DOHH2 (cell line): ENCODE data around the gene RARA.

ENCODE experiments used
- H3F3A ChIP-seq: fragments of 200-600 bp; sonication (generic), shearing (Covaris generic); 2 replicates; pipeline ENCODE4 v1.6.0; 2016; ENCODE audit warnings: antibody characterized with exemption, mild to moderate bottlenecking; ENCODE audit not compliant: control insufficient read depth, insufficient read depth
- H3K27ac ChIP-seq: fragments of 200-600 bp; sonication (generic); 2 replicates; pipeline ENCODE4 v1.5.1; 2014; ENCODE audit warnings: low read depth, mild to moderate bottlenecking, low read length, moderate library complexity
- H3K27me3 ChIP-seq: fragments of 200-600 bp; sonication (generic); 2 replicates; pipeline ENCODE4 v1.6.1; 2014; ENCODE audit warnings: mild to moderate bottlenecking, low read length, mixed read lengths; ENCODE audit not compliant: control insufficient read depth
- H3K36me3 ChIP-seq: fragments of 200-600 bp; sonication (generic); 2 replicates; pipeline ENCODE4 v1.6.1; 2014; ENCODE audit warnings: mild to moderate bottlenecking, low read length, moderate library complexity, mixed read lengths; ENCODE audit not compliant: control insufficient read depth
- H3K4me1 ChIP-seq: fragments of 200-600 bp; sonication (generic); 2 replicates; pipeline ENCODE4 v1.6.1; 2014; ENCODE audit warnings: mild to moderate bottlenecking, low read length, mixed read lengths; ENCODE audit not compliant: control insufficient read depth
- H3K4me2 ChIP-seq: fragments of 200-600 bp; sonication (generic); 2 replicates; pipeline ENCODE4 v1.6.0; 2014; ENCODE audit warnings: mild to moderate bottlenecking, low read length, moderate library complexity
- H3K4me3 ChIP-seq: fragments of 200-600 bp; sonication (generic); 2 replicates; pipeline ENCODE4 v1.5.1; 2014; ENCODE audit warnings: mild to moderate bottlenecking, low read length, mixed read lengths
- H3K79me2 ChIP-seq: fragments of 200-600 bp; sonication (generic); 2 replicates; pipeline ENCODE4 v1.6.1; 2014; ENCODE audit warnings: mild to moderate bottlenecking, low read length, mixed read lengths; ENCODE audit not compliant: control insufficient read depth
- H3K9me2 ChIP-seq: fragments of 200-600 bp; sonication (generic); replicated peaks from 2 replicates; pipeline ENCODE4 v1.6.1; 2014; ENCODE audit warnings: mild to moderate bottlenecking, low read length, mixed read lengths; ENCODE audit not compliant: control insufficient read depth
- H3K9me3 ChIP-seq: fragments of 200-600 bp; sonication (generic); 2 replicates; pipeline ENCODE4 v1.6.1; 2014; ENCODE audit warnings: antibody characterized with exemption, low read length, mixed read lengths; ENCODE audit not compliant: control insufficient read depth, insufficient read depth
- H4K20me1 ChIP-seq: fragments of 200-600 bp; sonication (generic); 2 replicates; pipeline ENCODE4 v1.6.0; 2014; ENCODE audit warnings: low read depth, mild to moderate bottlenecking, antibody characterized with exemption, low read length, moderate library complexity; ENCODE audit not compliant: control insufficient read depth, insufficient read depth
- EZH2phosphoT487 ChIP-seq: fragments of 200-600 bp; sonication (generic); IDR thresholded peaks from 2 replicates; pipeline ENCODE4 v1.6.1; 2017; ENCODE audit warnings: borderline replicate concordance, mild to moderate bottlenecking, antibody characterized with exemption, low read length, moderate library complexity, mixed read lengths
- TF ChIP-seq, protein P1 (sequence below): fragments of 200-600 bp; sonication (generic); IDR thresholded peaks from one replicate; pipeline ENCODE4 v1.5.1; 2014; ENCODE audit warnings: antibody characterized with exemption, mild to moderate bottlenecking, low read depth, low read length; ENCODE audit not compliant: poor library complexity, severe bottlenecking

The RARA gene

GRCh38 chr17:40306395-40306794 is 2.6 kb upstream of the RARA start:
- H3K27ac ChIP-seq, result no peak overlapping the region
- no peaks in the 10 kb centered on the region for H3K9me3 ChIP-seq
- H3K4me3 ChIP-seq, result no peak overlapping the region
- peaks cover 29% of the 10 kb centered on the region for H3F3A ChIP-seq
- no peaks in the 10 kb centered on the region for H3K9me2 ChIP-seq
- peaks cover 9% of the 10 kb centered on the region for H3K79me2 ChIP-seq
- no peak for TF ChIP-seq EZH2phosphoT487
- TF ChIP-seq, protein P1, sequence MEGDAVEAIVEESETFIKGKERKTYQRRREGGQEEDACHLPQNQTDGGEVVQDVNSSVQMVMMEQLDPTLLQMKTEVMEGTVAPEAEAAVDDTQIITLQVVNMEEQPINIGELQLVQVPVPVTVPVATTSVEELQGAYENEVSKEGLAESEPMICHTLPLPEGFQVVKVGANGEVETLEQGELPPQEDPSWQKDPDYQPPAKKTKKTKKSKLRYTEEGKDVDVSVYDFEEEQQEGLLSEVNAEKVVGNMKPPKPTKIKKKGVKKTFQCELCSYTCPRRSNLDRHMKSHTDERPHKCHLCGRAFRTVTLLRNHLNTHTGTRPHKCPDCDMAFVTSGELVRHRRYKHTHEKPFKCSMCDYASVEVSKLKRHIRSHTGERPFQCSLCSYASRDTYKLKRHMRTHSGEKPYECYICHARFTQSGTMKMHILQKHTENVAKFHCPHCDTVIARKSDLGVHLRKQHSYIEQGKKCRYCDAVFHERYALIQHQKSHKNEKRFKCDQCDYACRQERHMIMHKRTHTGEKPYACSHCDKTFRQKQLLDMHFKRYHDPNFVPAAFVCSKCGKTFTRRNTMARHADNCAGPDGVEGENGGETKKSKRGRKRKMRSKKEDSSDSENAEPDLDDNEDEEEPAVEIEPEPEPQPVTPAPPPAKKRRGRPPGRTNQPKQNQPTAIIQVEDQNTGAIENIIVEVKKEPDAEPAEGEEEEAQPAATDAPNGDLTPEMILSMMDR, result no peak
- H3K4me1 ChIP-seq, result peaks cover 33% of the 10 kb centered on the region
- H3K27me3 ChIP-seq, result no peaks in the 10 kb centered on the region
- H3K36me3 ChIP-seq, result peaks cover 41% of the 10 kb centered on the region
- H3K4me2 ChIP-seq, result no peak overlapping the region
- peaks cover 13% of the 10 kb centered on the region; the same call in 1 of the 2 replicates for H4K20me1 ChIP-seq

DNA sequence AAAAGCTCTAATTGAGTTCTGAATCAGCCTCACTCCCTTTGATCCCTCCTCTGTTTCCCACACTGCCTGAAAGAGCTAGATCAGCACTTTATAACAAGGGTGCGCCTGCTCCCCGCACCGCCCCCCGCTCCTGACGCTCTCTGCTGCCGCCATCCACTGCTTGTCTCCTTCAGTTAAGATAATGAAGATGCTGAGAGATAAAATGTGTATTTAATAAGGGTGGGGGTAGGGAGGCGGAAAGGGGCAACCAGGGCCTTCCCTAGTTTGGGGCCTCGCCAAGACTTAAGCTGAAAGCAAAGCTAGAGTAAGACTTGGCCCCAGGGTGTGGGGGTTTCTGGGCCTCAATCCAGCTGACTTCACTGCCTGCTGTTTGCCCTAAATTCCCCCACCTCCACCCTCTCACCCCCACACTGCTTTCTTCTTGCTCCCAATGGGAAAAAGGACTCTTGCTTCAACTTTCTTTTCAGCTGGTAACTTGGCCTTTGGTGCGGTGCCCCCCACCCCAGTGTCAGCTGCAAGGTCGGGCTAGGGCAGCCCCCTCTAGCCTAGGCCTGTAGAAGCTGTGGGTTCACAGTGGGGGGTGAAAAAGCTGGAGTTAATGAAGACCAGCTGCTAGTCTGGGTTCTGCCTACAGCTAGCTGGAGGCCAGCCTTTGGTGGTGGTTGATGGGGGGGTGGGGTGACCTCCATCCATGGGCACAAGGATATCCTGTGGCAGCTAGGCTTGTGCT is 1.8 kb upstream of the RARA start:
- H3K9me2 ChIP-seq, result no peaks in the 10 kb centered on the region
- H3F3A ChIP-seq, result peaks cover 23% of the 10 kb centered on the region
- peaks cover 34% of the 10 kb centered on the region for H3K36me3 ChIP-seq
- no peaks in the 10 kb centered on the region for H3K9me3 ChIP-seq
- H3K4me3 ChIP-seq, result no peak overlapping the region
- no peaks in the 10 kb centered on the region for H3K27me3 ChIP-seq
- peaks cover 13% of the 10 kb centered on the region; the same call in 1 of the 2 replicates for H4K20me1 ChIP-seq
- no peak overlapping the region for H3K27ac ChIP-seq
- no peak overlapping the region for H3K4me2 ChIP-seq
- peaks cover 41% of the 10 kb centered on the region for H3K4me1 ChIP-seq
- no peak for TF ChIP-seq EZH2phosphoT487
- TF ChIP-seq, protein P1, result no peak
- H3K79me2 ChIP-seq, result peaks cover 9% of the 10 kb centered on the region

- Histone ChIP-seq H3K9me2 (no peaks in the 10 kb centered on the region), H3K36me3 (peaks cover 27% of the 10 kb centered on the region), H3K79me2 (peaks cover 9% of the 10 kb centered on the region), H3F3A (peaks cover 18% of the 10 kb centered on the region), H4K20me1 (peaks cover 13% of the 10 kb centered on the region; the same call in 1 of the 2 replicates), H3K9me3 (no peaks in the 10 kb centered on the region), H3K4me2 (no peak overlapping the region), H3K4me1 (peaks cover 47% of the 10 kb centered on the region), H3K27ac (no peak overlapping the region), H3K4me3 (no peak overlapping the region), H3K27me3 (no peaks in the 10 kb centered on the region)
- TF ChIP-seq, protein P1, result no peak
- no peak for TF ChIP-seq EZH2phosphoT487
These were observed 1.2 kb upstream of the RARA start for GRCh38 chr17:40307740-40308239.
